Activated CD8-positive, alpha-beta memory T cell treated with anti-CD3 and anti-CD28 coated beads, Interleukin-2, amount 50 U/mL, for 24 hours (primary cell): ENCODE results near the gene SPAG16.
"Not testable (repeated sequence)": the region's sequence is repeated elsewhere in the genome, so short reads cannot be mapped to it uniquely, and the experiment has no call there.

Experiments used
- DNase-seq: peaks from one replicate; pipeline ENCODE4 v3.0.0-alpha.2; 2020; ENCODE audit errors: extremely low read depth

SPAG16 gene

GRCh38 chr2:213998976-213999375 is 714.7 kb downstream of the SPAG16 start:
- DNase-seq, result not testable (repeated sequence)

GRCh38 chr2:214004463-214004862 is 720.2 kb downstream of the SPAG16 start:
- no peak for DNase-seq

GRCh38 chr2:214005337-214005736 is 721.1 kb downstream of the SPAG16 start:
- DNase-seq, result no peak

GRCh38 chr2:214006601-214007000 is 722.3 kb downstream of the SPAG16 start:
- DNase-seq, result no peak

- no peak for DNase-seq
These were observed 727.4 kb downstream of the SPAG16 start for GRCh38 chr2:214011676-214012075.

GRCh38 chr2:214014551-214015220 is 730.4 kb downstream of the SPAG16 start:
- no peak for DNase-seq

GRCh38 chr2:214019229-214019972 is 735.1 kb downstream of the SPAG16 start:
- no peak for DNase-seq

GRCh38 chr2:214019973-214020345 is 735.7 kb downstream of the SPAG16 start:
- no peak for DNase-seq

- no peak for DNase-seq
These were observed 744.9 kb downstream of the SPAG16 start for GRCh38 chr2:214029190-214029589.

- DNase-seq, result no peak
These were observed 747.3 kb downstream of the SPAG16 start for GRCh38 chr2:214031566-214031965.

GRCh38 chr2:214034417-214034816 is 750.2 kb downstream of the SPAG16 start:
- DNase-seq, result no peak

GRCh38 chr2:214035091-214035852 is 751.0 kb downstream of the SPAG16 start:
- no peak for DNase-seq

- DNase-seq, result no peak
These were observed 751.7 kb downstream of the SPAG16 start for GRCh38 chr2:214035921-214036320.

GRCh38 chr2:214038186-214038585 is 753.9 kb downstream of the SPAG16 start:
- DNase-seq, result no peak

GRCh38 chr2:214050731-214051130 is 766.5 kb downstream of the SPAG16 start:
- DNase-seq, result no peak

- DNase-seq, result no peak
These were observed 767.3 kb downstream of the SPAG16 start for GRCh38 chr2:214051585-214051984.

GRCh38 chr2:214052235-214052634 is 768.0 kb downstream of the SPAG16 start:
- DNase-seq, result no peak

- no peak for DNase-seq
These were observed 773.7 kb downstream of the SPAG16 start for GRCh38 chr2:214057986-214058385.

- not testable (repeated sequence) for DNase-seq
These were observed 778.0 kb downstream of the SPAG16 start for GRCh38 chr2:214062279-214062678.

- no peak for DNase-seq
These were observed 780.2 kb downstream of the SPAG16 start for GRCh38 chr2:214064471-214064870.

- no peak for DNase-seq
These were observed 782.6 kb downstream of the SPAG16 start for GRCh38 chr2:214066862-214067261.

GRCh38 chr2:214069254-214069653 is 785.0 kb downstream of the SPAG16 start:
- DNase-seq, result no peak

- no peak for DNase-seq
These were observed 791.2 kb downstream of the SPAG16 start for GRCh38 chr2:214075456-214075855.
